HG02588 (cell line): Measurements from ENCODE around the gene IGSF3.

Experiments used
- ATAC-seq: cut with Tn5 transposase; IDR thresholded peaks from one replicate; pipeline ENCODE4 v1.9.1; 2021; ENCODE audit warnings: mild to moderate bottlenecking, moderate library complexity; ENCODE audit not compliant: unreplicated experiment

IGSF3 gene

GRCh38 chr1:116561563-116561962, 106.0 kb downstream of the IGSF3 start:
- no peak for ATAC-seq

- peak; percentile 23 for ATAC-seq
Observed at GRCh38 chr1:116560704-116561490, 106.6 kb downstream of the IGSF3 start.

- ATAC-seq: peak; percentile 41
Observed at GRCh38 chr1:116559304-116559761, 108.2 kb downstream of the IGSF3 start.

- ATAC-seq: no peak
Observed at GRCh38 chr1:116558571-116558970, 109.0 kb downstream of the IGSF3 start.

- peak; percentile 23 for ATAC-seq
Observed at GRCh38 chr1:116558140-116558549, 109.4 kb downstream of the IGSF3 start.

GRCh38 chr1:116557323-116557878, 110.1 kb downstream of the IGSF3 start:
- ATAC-seq: no peak

- ATAC-seq: peak; percentile 59
Observed at GRCh38 chr1:116556289-116557006, 111.1 kb downstream of the IGSF3 start.

- ATAC-seq: no peak
Observed at GRCh38 chr1:116554924-116555323, 112.6 kb downstream of the IGSF3 start.

- ATAC-seq: no peak
Observed at GRCh38 chr1:116553386-116554115, 114.0 kb downstream of the IGSF3 start.

- no peak for ATAC-seq
Observed at GRCh38 chr1:116546354-116546977, 121.1 kb downstream of the IGSF3 start.

GRCh38 chr1:116545359-116545705, 122.2 kb downstream of the IGSF3 start:
- peak; percentile 1 for ATAC-seq

- peak; percentile 42 for ATAC-seq
Observed at GRCh38 chr1:116544588-116545358, 122.8 kb downstream of the IGSF3 start.

- ATAC-seq: no peak
Observed at GRCh38 chr1:116540088-116540487, 127.4 kb downstream of the IGSF3 start.

GRCh38 chr1:116538544-116538943, 129.0 kb downstream of the IGSF3 start:
- peak; percentile 82 for ATAC-seq

GRCh38 chr1:116537898-116538297, 129.6 kb downstream of the IGSF3 start:
- ATAC-seq: no peak

GRCh38 chr1:116537040-116537831, 130.3 kb downstream of the IGSF3 start:
- ATAC-seq: no peak

- ATAC-seq: no peak
Observed at GRCh38 chr1:116534014-116534739, 133.4 kb downstream of the IGSF3 start.

GRCh38 chr1:116533429-116533820, 134.1 kb downstream of the IGSF3 start:
- no peak for ATAC-seq
